ENCODE results near the gene DTNBP1. TPM values are rescaled to one million over a fixed set of nuclear protein-coding genes. Genes with fewer than 3 reads are reported as not detected.

DTNBP1 gene
- total RNA-seq, 1 experiment from 2014 or later, result 5.4 TPM

- in situ Hi-C loops (cut with HindIII; ENCODE audit: low sequenced_read_pairs), result no loop called here
- DNase-seq (ENCODE audit: low spot score), result no peak
These were observed 64.5 kb downstream of the DTNBP1 start for GRCh38 chr6:15598273-15598798.

- in situ Hi-C loops (cut with HindIII; ENCODE audit: low sequenced_read_pairs), result no loop called here
- no peak for DNase-seq (ENCODE audit: low spot score)
These were observed 66.5 kb downstream of the DTNBP1 start for GRCh38 chr6:15596186-15596896.

GRCh38 chr6:15595461-15596173, 67.2 kb downstream of the DTNBP1 start:
- in situ Hi-C loops (cut with HindIII; ENCODE audit: low sequenced_read_pairs), result no loop called here
- DNase-seq (ENCODE audit: low spot score), result no peak

- in situ Hi-C loops (cut with HindIII; ENCODE audit: low sequenced_read_pairs), result no loop called here
These were observed 68.1 kb downstream of the DTNBP1 start for GRCh38 chr6:15594512-15595259.

GRCh38 chr6:15593798-15594197, 69.0 kb downstream of the DTNBP1 start:
- peak; percentile 42 for DNase-seq (ENCODE audit: low spot score)
- in situ Hi-C loops (cut with HindIII; ENCODE audit: low sequenced_read_pairs), result no loop called here

More at GRCh38 chr6:15594512-15595259, 68.1 kb downstream of the DTNBP1 start:
- no peak for DNase-seq (ENCODE audit: low spot score)

DNA sequence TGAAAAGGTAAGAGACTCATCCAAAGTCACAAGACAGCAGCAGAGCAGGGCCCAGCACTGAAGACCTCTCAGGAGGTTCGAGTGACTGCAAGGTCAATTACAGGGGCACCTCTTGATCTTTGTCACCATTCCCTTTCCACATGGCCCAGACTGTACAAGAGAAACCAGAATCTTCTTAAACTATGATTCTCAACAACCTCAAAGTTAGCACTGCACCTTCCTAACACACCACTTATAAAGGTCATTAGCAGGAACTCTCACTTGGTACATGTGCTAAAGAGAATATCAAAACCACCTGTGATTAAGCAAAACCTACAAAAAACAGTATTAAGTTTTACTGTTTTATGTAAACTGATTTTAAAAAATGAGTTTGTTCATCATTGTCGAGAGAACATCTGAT, 70.2 kb downstream of the DTNBP1 start:
- no peak for DNase-seq (ENCODE audit: low spot score)

GRCh38 chr6:15588971-15589634, 73.7 kb downstream of the DTNBP1 start:
- no peak for DNase-seq (ENCODE audit: low spot score)
- in situ Hi-C loops (cut with HindIII; ENCODE audit: low sequenced_read_pairs), result no loop called here

More for the DNA sequence above, 70.2 kb downstream of the DTNBP1 start:
- in situ Hi-C loops (cut with HindIII; ENCODE audit: low sequenced_read_pairs), result no loop called here

- DNase-seq (ENCODE audit: low spot score), result no peak
- in situ Hi-C loops (cut with HindIII; ENCODE audit: low sequenced_read_pairs), result no loop called here
These were observed 76.3 kb downstream of the DTNBP1 start for GRCh38 chr6:15586503-15586902.

- peak; percentile 10 for DNase-seq (ENCODE audit: low spot score)
- in situ Hi-C loops (cut with HindIII; ENCODE audit: low sequenced_read_pairs), result no loop called here
These were observed 77.0 kb downstream of the DTNBP1 start for GRCh38 chr6:15585760-15586214.

- in situ Hi-C loops (cut with HindIII; ENCODE audit: low sequenced_read_pairs), result no loop called here
- DNase-seq (ENCODE audit: low spot score), result no peak
These were observed 80.3 kb downstream of the DTNBP1 start for GRCh38 chr6:15582499-15582898.

DNA sequence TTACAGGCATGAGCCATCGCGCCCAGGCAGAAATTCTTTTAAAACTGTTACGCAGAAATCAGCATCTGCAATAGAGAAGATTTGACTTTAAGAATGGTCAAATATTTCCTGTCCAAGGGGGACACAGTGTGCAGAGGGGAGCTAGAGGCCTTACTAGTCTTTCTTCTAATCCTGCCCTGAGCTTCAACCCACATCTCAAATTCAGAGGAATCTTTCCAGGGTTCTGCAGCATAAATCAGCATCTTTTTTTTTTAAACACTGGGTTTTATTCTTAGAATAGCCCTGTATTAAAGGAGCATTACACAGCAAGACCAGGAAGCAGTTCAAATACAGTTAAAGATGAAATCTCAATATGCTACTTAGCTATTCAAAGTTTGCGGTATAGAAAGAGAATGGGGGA, 81.1 kb downstream of the DTNBP1 start:
- in situ Hi-C loops (cut with HindIII; ENCODE audit: low sequenced_read_pairs), result no loop called here
- DNase-seq (ENCODE audit: low spot score), result no peak

GRCh38 chr6:15580326-15580725, 82.5 kb downstream of the DTNBP1 start:
- in situ Hi-C loops (cut with HindIII; ENCODE audit: low sequenced_read_pairs), result no loop called here

GRCh38 chr6:15578716-15579391, 84.0 kb downstream of the DTNBP1 start:
- DNase-seq (ENCODE audit: low spot score), result no peak
- in situ Hi-C loops (cut with HindIII; ENCODE audit: low sequenced_read_pairs), result no loop called here

More at GRCh38 chr6:15580326-15580725, 82.5 kb downstream of the DTNBP1 start:
- no peak for DNase-seq (ENCODE audit: low spot score)

DNA sequence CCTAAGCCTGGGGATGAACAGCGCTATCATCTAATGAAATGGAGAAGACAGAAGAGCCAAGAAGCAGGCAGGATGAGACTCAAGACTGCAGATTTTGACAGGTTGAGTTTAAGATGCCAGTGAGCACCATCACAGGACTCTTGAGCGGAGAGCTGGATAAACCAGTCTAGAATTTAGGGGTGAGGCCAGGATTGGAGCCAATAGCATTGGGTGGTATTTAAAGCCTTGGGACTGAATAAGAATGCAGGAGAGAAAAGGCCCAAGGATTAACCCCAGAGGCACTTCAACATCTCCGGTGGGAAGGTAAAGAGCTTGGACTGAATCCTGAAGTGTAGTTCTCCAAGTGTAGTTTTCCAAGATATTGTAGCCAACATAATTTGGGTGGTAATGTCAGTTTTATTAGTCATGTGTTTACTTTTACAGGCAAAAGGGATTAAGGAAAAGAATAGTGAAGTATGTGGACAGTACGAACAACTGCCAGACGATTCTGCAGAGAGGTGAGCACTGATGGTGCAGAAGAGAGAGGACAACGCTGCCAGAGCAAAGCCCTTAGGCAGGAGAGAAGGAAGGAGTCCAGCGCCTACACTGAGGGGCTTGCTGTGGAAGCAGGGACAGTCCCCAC, 85.2 kb downstream of the DTNBP1 start:
- in situ Hi-C loops (cut with HindIII; ENCODE audit: low sequenced_read_pairs), result no loop called here
- no peak for DNase-seq (ENCODE audit: low spot score)

GRCh38 chr6:15577106-15577505, 85.7 kb downstream of the DTNBP1 start:
- in situ Hi-C loops (cut with HindIII; ENCODE audit: low sequenced_read_pairs), result no loop called here
- no peak for DNase-seq (ENCODE audit: low spot score)

GRCh38 chr6:15575357-15576033, 87.3 kb downstream of the DTNBP1 start:
- in situ Hi-C loops (cut with HindIII; ENCODE audit: low sequenced_read_pairs), result no loop called here
- DNase-seq (ENCODE audit: low spot score), result no peak

DNA sequence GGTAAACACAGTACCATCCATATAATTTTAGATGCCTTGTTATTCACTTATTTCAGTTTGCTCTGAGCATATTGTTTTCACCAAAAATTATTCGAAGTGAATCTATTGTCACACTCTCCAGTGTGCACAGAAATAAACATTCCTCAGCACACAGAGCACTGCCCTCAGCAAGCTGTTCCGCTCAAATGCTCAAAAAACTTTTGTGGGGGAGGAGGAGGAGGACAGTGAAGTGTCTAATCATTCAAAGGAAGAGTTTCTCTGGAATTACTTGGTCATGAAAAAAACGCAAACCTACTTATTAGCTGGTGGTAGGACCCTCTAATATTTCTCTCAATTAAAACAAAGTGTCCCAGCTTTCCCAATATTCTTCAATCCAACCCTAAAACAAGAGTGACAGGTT, 88.3 kb downstream of the DTNBP1 start:
- in situ Hi-C loops (cut with HindIII; ENCODE audit: low sequenced_read_pairs), result no loop called here
- DNase-seq (ENCODE audit: low spot score), result no peak

GRCh38 chr6:15574023-15574422, 88.8 kb downstream of the DTNBP1 start:
- in situ Hi-C loops (cut with HindIII; ENCODE audit: low sequenced_read_pairs), result no loop called here
- DNase-seq (ENCODE audit: low spot score), result no peak
